GM19099 (cell line): Measurements from ENCODE around the gene STX4.

ENCODE experiments used
- POLR2A ChIP-seq: IDR thresholded peaks from 3 replicates; pipeline ENCODE4 v1.6.1; 2011; ENCODE audit warnings: low read depth; ENCODE audit not compliant: insufficient read length; ENCODE audit errors: extremely low read depth

The STX4 gene

DNA sequence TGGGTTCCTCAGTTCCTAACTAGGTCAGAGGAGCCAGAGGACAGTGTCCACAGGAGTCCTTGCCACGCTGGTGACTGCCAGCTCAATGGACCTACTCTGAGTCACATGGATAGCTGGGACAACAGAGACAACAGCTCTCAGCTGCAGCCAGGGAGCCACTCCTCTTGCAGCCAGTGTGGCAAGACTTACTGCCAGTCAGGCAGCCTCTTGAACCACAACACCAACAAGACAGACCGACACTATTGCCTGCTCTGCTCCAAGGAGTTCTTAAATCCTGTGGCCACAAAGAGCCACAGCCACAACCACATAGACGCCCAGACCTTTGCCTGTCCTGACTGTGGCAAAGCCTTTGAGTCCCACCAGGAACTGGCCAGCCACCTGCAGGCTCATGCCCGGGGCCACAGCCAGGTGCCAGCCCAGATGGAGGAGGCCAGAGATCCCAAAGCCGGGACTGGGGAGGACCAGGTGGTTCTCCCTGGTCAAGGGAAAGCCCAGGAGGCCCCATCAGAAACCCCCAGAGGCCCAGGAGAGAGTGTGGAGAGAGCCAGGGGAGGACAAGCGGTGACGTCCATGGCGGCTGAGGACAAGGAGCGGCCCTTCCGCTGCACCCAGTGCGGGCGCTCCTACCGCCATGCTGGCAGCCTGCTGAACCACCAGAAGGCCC is 47.5 kb downstream of the STX4 start:
- no peak for TF ChIP-seq POLR2A

- no peak for TF ChIP-seq POLR2A
These were observed 48.3 kb downstream of the STX4 start for GRCh38 chr16:31081428-31082351.

GRCh38 chr16:31082368-31083045 is 49.1 kb downstream of the STX4 start:
- TF ChIP-seq POLR2A, result no peak

DNA sequence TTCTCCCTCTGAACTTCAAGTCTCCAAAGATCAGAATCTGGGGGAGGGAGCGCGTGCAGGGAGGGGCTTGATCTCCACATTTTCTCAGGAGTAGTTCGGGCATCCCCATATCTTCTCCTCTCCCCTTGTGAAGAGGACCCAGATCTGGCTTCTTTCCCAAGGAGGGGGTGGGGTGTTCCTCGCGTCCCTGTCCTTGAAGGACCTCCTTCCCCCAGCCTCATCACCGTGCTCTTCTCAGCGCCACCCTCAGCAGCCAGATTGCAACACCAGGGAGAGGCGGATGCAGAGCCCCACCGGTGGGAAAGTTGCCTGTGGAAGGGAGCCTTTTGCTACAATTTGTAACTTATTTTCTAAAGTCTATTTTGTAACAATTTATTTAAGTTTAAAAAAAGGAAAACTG is 49.7 kb downstream of the STX4 start:
- no peak for TF ChIP-seq POLR2A

DNA sequence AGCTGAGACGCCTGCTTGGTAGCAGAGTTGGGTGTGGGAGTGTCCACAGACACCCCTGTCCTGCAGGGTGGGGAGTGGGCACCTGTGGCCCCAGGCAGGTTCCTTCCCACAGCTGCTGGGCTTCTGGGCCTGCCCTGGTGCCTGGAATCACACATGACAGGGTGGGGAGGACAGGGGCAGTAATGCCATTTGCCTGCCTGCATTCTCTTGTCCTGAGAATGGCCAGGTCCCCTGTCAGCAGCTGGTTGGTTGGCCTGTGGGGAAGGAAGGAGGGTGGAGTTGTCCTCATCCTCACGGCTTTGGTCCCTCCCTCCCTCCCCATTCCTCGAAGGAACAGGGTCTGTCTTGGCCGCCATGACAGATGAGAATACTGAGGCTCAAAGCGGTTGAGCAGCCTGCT is 50.2 kb downstream of the STX4 start:
- no peak for TF ChIP-seq POLR2A

DNA sequence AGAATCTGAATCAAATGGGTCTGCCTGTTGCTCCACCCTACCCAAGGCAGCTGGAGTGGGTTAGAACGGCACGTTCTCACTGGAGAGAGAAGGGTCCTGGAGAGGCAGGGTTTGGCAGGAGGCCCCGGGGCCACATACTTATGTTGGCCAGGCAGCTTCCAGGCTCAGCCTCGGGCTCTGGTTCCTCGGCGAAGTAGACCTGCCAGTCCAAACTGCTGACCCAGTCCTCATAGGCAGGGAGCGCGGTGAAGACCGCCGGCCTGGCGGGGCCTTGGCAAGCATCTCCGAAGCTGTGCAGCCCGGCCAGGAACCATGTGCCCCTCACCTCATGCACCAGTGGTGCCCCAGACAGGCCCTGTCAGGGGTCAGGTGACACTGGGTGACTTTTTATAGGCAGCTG is 50.6 kb downstream of the STX4 start:
- no peak for TF ChIP-seq POLR2A

DNA sequence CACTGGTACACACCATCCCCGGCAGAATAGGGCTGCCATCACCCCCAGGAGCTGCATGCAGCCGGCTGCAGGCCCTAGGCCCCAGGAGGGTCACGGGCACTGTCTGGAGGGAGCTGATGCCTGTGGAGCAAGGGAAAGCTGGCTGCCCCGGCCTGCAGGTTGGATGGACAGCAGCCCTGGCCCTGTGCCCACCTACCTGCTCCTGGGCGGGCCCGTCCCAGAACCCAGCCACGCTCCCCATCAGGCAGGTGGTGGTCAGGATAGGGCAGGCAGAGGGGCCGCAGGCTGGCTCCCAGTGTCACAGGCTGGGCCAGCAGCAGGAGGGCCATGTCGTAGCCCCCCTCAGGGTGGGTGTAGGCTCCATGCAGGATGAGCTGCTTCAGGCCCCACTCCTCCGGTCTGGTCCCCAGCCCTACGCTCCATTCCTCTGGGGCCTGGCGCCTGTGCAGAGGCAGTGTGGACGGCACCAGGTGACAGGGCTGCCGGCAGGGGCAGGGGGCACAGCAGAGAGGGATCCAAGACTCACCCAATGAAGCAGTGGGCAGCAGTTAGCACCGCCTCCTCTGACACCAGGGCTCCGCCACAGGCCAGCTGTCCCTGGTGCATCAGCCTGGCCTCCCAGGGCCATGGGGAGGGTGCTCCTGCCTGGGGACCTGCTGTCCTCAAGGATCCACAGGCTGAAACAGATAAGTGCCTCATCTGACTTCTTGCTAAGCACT is 51.4 kb downstream of the STX4 start:
- TF ChIP-seq POLR2A, result no peak

DNA sequence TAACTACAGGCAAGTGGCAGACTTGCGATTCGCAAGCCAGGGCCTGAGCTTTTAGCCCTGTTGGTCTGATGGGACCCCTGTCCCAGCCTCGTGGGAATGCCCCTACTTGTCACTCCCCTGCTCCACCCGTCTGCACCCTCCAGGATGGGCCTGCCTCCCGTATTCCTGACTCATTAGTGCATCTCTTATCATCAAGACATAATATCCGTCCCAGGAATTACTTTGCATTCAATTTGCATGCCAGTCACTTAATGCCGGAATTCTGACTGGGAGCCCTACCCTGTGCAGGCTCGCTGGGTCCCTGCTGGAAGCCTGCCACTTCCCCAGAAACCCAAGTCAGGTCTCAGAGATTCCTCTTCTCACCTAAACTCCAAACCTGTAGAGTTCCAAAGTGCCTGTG is 52.1 kb downstream of the STX4 start:
- no peak for TF ChIP-seq POLR2A

GRCh38 chr16:31085873-31086628 is 52.7 kb downstream of the STX4 start:
- no peak for TF ChIP-seq POLR2A

DNA sequence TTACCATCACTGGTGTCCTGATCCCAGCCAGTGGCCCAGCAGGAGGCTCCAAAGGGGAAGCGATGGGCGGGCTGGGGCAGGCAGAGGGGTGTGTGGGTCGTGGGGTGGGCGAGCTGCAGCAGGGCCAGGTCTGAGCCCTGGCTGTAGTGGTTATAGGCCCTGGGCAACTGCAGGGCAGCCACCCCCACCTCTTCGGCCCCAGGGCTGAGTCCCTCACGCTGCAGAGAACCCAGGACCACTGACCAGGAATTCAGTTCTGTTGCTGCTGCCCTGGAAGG is 53.2 kb downstream of the STX4 start:
- no peak for TF ChIP-seq POLR2A

DNA sequence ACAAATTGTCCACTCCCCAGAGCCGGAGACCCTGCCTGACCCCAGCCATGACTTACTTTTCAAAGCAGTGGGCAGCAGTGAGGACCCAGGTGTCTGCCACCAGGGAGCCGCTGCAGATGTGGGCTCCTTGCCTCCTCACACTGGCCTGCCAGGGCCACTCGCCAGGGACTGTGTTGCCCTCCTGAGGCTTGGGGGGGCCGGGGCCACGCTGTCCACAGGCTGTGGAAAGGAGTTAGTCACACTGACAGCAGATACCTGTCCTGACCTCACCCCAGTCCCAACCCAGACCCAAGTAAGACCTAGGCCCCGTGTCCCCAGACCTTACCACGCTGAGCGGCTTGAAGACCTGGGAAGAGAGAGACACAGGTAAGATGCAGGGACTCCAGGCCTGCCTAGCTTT is 54.1 kb downstream of the STX4 start:
- no peak for TF ChIP-seq POLR2A

DNA sequence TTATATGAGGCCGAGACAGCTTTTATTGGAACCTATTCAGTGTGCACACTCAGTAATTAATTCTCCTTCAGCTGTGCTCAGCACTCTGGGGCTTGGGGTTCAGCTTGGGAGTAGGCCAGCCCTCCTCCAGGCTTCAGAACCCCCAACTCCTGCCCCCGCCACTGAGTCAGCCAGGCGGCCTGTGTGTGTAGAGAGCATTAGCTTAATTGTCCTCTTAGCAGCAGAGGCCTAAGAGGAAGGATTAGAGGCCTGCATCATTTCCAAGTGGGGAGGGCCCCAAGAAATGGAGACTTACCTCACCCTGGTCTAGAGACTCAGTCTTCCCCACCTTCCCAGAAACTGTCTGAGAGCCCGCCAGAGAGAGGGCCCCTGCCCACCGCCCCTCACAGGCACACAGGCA is 54.6 kb downstream of the STX4 start:
- TF ChIP-seq POLR2A, result no peak

DNA sequence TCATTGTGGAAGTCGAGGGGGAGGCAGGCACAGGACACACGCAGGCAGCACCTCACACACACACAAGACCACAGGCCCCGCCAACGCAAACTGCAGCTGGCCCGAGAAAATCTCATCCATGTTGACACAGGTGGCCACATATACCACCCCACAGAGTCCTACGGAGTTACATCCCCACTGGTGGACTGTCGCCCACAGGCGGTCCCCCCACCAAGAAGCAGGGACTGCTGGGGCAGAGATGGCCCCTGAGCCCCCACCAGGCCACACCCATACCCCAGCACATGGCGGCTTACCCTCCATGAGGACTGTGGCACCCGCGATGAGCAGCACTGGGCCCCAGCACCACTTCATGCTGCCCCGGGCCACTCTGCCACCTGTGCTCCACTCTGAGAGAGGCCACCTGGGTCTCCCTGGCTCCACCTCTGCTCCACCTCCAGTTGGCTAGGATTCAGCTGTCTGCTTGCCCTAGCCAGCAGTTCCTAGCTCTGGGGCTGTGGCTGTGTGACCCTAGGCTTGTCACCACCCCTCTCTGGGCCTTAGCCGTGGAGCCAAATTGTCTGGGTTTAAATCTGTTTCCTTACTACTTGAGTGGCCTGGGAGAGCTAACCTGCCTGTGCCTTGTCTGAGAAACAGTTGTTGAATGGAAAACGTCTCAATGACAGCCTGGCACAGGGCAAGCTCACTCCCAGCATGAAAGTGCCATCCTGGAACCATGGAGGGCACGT is 55.3 kb downstream of the STX4 start, which contains the start of gene PRSS53:
Gene PRSS53, minus strand, starts transcription at position 485 of the 725 bp plus-strand sequence. Its CDS starts 134 bp downstream, at position 351.
- no peak for TF ChIP-seq POLR2A

- no peak for TF ChIP-seq POLR2A
These were observed 55.8 kb downstream of the STX4 start for GRCh38 chr16:31089199-31089598.
